BJ (cell line): ENCODE data around the gene ZNF598. TPM values are rescaled to one million over a fixed set of nuclear protein-coding genes. Genes with fewer than 3 reads are reported as not detected.

ENCODE experiments used
- CTCF ChIA-PET: fragments of 350-600 bp; formaldehyde crosslinking; extraction: SDS; loops from one replicate; lab custom pipeline; 2021; ENCODE audit warnings: antibody characterized with exemption, inconsistent platforms; lab: Yijun Ruan, JAX
- POLR2A ChIA-PET: fragments of 300-600 bp; sonication (Branson Sonifier 250); formaldehyde crosslinking; extraction: SDS; loops from one replicate; lab custom pipeline; 2021; ENCODE audit warnings: antibody characterized with exemption; lab: Charles Lee
- DNase-seq: peaks from one replicate; pipeline ENCODE4 v3.0.0-alpha.2; 2011; ENCODE audit warnings: low read depth
- H3K27me3 ChIP-seq: 2 replicates; pipeline ENCODE4 v1.6.0; 2011; ENCODE audit warnings: low read length; ENCODE audit not compliant: control insufficient read depth, insufficient read depth
- H3K36me3 ChIP-seq: 2 replicates; pipeline ENCODE4 v1.5.1; 2011; ENCODE audit warnings: low read length; ENCODE audit not compliant: control insufficient read depth, insufficient read depth
- H3K4me3 ChIP-seq: 2 replicates; pipeline ENCODE4 v1.5.1; 2011; ENCODE audit warnings: low read depth, mild to moderate bottlenecking, control low read depth, low read length
- CTCF ChIP-seq: IDR thresholded peaks from 2 replicates; pipeline ENCODE4 v1.5.1; 2011; ENCODE audit warnings: low read depth, mild to moderate bottlenecking, control low read depth, inconsistent platforms, low read length, moderate library complexity; ENCODE audit not compliant: insufficient read depth
- polyA plus RNA-seq: library from polyadenylated mRNA; depleted of rRNA; stranded (reverse); fragments of >200 nt; gene quantifications from 2 replicates; pipeline ENCODE4 v1.2.3, GENCODE V29; 2011

Gene ZNF598
- polyA plus RNA-seq, 1 experiment, result 23.0 TPM

GRCh38 chr16:2006317-2006716 lies 3.3 kb downstream of the ZNF598 start:
- no peaks in the 10 kb centered on the region for H3K27me3 ChIP-seq
- no peak overlapping the region for H3K4me3 ChIP-seq
- ChIA-PET POLR2A (no interaction called here), CTCF (interaction anchor here (3.8 kb wide), 1 partner anchor 17 kb away, joined by 20 read pairs; no protein-coding TSS in a partner anchor)
- TF ChIP-seq CTCF, result no peak
- H3K36me3 ChIP-seq, result peaks cover 32% of the 10 kb centered on the region
- no peak for DNase-seq

DNA sequence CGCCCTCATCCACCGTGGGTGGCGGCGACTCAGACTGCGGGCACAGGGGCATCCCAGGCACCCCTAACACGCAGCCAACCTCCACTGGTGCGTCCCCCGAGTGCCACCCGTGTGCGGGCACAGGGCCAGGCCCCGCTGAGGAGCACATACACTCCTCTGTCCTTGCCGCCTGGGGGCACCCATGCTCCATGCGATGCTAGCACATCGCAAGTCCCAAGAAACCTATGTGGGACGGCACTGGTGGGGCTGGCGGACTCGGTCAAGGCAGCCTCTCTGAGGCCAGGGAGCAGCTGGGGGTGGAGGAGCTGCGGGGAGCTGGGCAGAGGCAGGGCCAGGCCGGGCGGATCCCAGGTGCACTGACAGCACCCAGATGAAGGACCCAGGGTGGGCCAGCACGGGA lies 4.0 kb downstream of the ZNF598 start:
- H3K4me3 ChIP-seq, result no peak overlapping the region
- DNase-seq, result no peak
- CTCF ChIA-PET, result interaction anchor here (3.8 kb wide), 1 partner anchor 17 kb away, joined by 20 read pairs; no protein-coding TSS in a partner anchor
- no peak for TF ChIP-seq CTCF
- H3K36me3 ChIP-seq, result peaks cover 38% of the 10 kb centered on the region
- POLR2A ChIA-PET, result no interaction called here
- no peaks in the 10 kb centered on the region for H3K27me3 ChIP-seq

- Histone ChIP-seq H3K4me3 (no peak overlapping the region), H3K27me3 (no peaks in the 10 kb centered on the region), H3K36me3 (peaks cover 42% of the 10 kb centered on the region)
- CTCF ChIA-PET, result interaction anchor here (0.9 to 4.1 kb wide), 12 partner anchors 8 to 142 kb away, joined by 4 to 30 read pairs (median 6); partner anchors contain the start of gene NPW
- POLR2A ChIA-PET, result no interaction called here
- no peak for DNase-seq
- TF ChIP-seq CTCF, result no peak
These were observed 4.7 kb downstream of the ZNF598 start for GRCh38 chr16:2004795-2005517.

DNA sequence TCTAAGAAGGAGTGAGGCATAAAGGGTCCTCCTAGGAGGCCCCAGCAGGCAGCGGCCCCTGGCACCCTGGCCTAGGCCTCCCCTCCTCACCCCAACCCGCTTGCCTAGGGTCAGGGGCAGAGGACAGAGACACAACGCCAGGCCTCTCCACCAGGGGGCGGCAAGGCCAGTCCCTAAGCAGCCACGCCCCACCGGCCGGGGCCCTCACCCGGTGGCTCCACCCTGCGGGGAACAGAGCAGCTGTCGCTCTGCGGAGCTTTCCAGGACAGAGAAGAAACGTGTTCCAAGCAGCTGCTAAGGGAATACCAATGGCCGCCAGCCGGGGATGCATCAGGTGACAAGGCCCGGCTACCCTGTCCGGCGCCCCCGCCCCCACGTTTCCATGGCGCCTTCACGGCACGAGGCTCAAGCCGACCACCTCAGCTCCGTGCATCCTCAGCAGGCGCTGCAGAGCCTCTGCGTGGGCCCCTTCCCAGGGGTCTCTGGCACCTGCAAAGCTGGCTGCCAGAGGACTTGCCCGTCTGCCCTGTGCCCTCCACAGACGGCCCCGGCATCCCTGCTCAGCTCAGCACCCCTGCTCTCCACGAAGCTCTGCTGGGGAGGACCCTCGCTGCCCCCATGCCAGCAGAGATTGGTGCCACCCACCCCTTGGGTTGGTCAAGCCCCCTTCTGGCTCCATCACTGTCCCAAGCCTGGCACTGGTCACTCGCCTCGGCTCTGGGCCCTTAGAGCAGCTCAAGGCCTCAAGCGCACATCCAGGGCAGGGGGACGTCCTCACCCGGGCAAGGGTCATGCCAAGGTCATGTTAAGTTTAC lies 5.6 kb downstream of the ZNF598 start:
- peaks cover 50% of the 10 kb centered on the region for H3K36me3 ChIP-seq

More for the DNA sequence above, 5.6 kb downstream of the ZNF598 start:
- TF ChIP-seq CTCF, result peak; percentile 98
- H3K4me3 ChIP-seq, result no peak overlapping the region
- H3K27me3 ChIP-seq, result no peaks in the 10 kb centered on the region
- ChIA-PET CTCF (interaction anchor here (0.6 to 4.1 kb wide), 29 partner anchors 8 to 156 kb away, joined by 3 to 30 read pairs (median 4); partner anchors contain the start of genes MSRB1, NPW, NTHL1 and PKD1), POLR2A (no interaction called here)
- DNase-seq, result peak; percentile 12
